ENCODE data around the gene PPP1R13L. TPM values are rescaled to one million over a fixed set of nuclear protein-coding genes. Genes with fewer than 3 reads are reported as not detected.

Gene PPP1R13L
- total RNA-seq, 1 donor from 2014 or later: 5.1 TPM

DNA sequence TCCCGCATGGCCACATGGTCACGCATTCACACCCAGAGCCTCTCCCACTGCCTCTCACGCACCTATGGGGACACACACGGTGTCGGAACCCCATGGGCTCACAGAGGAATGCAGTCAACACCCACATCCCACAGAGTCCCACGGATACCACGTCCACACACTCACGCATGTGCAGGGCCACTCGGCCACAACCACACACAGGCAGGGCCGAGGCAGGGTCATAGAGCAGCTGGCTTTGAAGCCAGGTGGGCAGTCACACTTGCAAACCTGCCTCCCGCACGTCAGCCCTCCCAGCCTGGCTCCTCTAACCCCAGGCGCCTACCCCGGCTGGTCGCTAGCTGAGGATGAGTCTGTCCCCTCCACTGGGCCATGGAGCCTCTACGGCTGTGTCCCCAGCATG, 42.6 kb downstream of the PPP1R13L start:
- no peak for ATAC-seq (ENCODE audit: low read depth)

DNA sequence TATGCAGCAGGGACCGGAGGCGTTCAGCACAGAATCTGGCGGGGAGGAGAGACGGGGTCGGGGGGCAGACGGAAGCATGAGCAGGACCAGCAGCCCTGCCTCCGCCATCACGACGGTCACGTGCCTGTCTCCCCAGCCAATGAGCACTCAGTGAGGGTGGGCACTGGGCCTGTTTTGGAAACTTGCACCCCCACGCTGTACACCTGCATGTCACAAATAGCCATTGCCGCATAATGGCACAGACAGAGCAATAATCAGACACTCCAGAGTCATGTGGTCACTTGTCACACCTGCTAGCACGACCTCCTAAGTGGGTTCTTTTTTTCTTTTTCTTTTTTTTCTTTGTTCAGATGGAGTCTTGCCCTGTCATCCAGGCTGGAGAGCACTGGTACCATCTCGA, 43.3 kb downstream of the PPP1R13L start:
- no peaks in the 10 kb centered on the region for H3K4me1 Mint-ChIP-seq
- intact Hi-C loops (cut with micrococcal nuclease): no loop called here

More for the DNA sequence above, 42.6 kb downstream of the PPP1R13L start:
- Mint-ChIP-seq H3K9me3 (no peaks in the 10 kb centered on the region), H3K4me3 (no peak overlapping the region), H3K27ac (no peak overlapping the region), H3K4me1 (no peaks in the 10 kb centered on the region), H3K27me3 (no peaks in the 10 kb centered on the region), H3K36me3 (ENCODE audit: low read depth) (peaks cover 37% of the 10 kb centered on the region)
- ChIA-PET POLR2A (no interaction called here), CTCF (no interaction called here)
- TF ChIP-seq, protein P1, sequence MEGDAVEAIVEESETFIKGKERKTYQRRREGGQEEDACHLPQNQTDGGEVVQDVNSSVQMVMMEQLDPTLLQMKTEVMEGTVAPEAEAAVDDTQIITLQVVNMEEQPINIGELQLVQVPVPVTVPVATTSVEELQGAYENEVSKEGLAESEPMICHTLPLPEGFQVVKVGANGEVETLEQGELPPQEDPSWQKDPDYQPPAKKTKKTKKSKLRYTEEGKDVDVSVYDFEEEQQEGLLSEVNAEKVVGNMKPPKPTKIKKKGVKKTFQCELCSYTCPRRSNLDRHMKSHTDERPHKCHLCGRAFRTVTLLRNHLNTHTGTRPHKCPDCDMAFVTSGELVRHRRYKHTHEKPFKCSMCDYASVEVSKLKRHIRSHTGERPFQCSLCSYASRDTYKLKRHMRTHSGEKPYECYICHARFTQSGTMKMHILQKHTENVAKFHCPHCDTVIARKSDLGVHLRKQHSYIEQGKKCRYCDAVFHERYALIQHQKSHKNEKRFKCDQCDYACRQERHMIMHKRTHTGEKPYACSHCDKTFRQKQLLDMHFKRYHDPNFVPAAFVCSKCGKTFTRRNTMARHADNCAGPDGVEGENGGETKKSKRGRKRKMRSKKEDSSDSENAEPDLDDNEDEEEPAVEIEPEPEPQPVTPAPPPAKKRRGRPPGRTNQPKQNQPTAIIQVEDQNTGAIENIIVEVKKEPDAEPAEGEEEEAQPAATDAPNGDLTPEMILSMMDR (IDR thresholded peaks at IDR 0.05): no peak
- intact Hi-C loops (cut with micrococcal nuclease): no loop called here
- no peak for DNase-seq

DNA sequence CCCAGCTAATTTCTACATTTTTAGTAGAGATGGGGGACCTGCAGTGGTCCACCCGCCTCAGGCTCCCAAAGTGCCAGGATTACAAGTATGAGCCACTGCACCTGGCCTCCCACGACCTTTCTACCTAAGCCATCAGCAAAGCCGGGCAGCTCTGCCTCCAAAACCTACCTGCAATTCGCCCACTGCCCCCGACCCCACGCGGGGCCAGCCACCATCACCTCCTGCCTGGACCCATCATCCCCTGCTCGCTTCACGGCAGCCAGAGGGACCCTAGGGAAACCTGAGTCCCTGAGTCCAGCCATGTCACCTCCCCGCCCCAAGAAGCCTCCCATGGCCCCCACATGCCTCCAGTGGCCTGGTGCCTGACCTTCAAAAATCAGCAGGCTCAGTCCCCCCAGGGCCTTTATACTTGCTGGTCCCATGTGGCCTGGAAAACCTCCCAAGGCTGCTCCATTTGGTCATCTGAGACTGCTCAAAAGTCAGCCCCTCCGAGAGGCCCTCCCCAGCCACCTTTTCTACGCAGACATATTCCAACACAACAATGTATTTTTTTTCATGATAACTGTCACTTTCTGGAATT, 46.6 kb downstream of the PPP1R13L start:
- TF ChIP-seq, protein P1 (IDR thresholded peaks at IDR 0.05): no peak
- Mint-ChIP-seq H3K4me1 (no peaks in the 10 kb centered on the region), H3K9me3 (no peaks in the 10 kb centered on the region), H3K27me3 (no peaks in the 10 kb centered on the region), H3K27ac (no peak overlapping the region), H3K4me3 (no peak overlapping the region), H3K36me3 (ENCODE audit: low read depth) (peaks cover 55% of the 10 kb centered on the region)
- DNase-seq: no peak
- ChIA-PET CTCF (no interaction called here), POLR2A (no interaction called here)
- intact Hi-C loops (cut with micrococcal nuclease): no loop called here
- no peak for ATAC-seq (ENCODE audit: low read depth)

More for the DNA sequence above, 43.3 kb downstream of the PPP1R13L start:
- Mint-ChIP-seq H3K4me3 (no peak overlapping the region), H3K27ac (no peak overlapping the region), H3K27me3 (no peaks in the 10 kb centered on the region), H3K9me3 (no peaks in the 10 kb centered on the region), H3K36me3 (ENCODE audit: low read depth) (peaks cover 42% of the 10 kb centered on the region)
- DNase-seq (no peak), ATAC-seq (ENCODE audit: low read depth) (no peak)
- ChIA-PET POLR2A (no interaction called here), CTCF (no interaction called here)
- TF ChIP-seq, protein P1 (IDR thresholded peaks at IDR 0.05): no peak

DNA sequence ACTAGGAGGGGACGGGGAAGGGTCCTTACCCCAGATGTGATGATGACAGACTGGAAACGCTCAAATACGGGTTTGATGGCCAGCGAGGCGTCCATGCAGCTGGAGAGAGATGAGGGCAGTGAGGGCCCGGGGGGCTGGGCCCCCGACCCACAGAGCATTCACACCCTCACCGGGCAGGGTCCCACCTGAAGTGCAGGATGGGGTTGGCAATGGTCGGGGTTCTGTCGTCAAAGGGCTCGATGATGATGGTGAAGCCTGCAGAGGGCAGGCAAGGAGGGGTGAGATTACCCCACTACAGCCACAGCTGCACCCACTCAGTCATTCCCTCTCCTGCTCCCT, 47.5 kb downstream of the PPP1R13L start:
- Mint-ChIP-seq H3K4me1 (no peaks in the 10 kb centered on the region), H3K27me3 (no peaks in the 10 kb centered on the region), H3K4me3 (no peak overlapping the region), H3K9me3 (no peaks in the 10 kb centered on the region), H3K27ac (no peak overlapping the region), H3K36me3 (ENCODE audit: low read depth) (peaks cover 59% of the 10 kb centered on the region)
- POLR2A ChIA-PET: no interaction called here
- CTCF ChIA-PET: no interaction called here
- no peak for ATAC-seq (ENCODE audit: low read depth)
- TF ChIP-seq, protein P1 (IDR thresholded peaks at IDR 0.05): no peak
- DNase-seq: no peak
- intact Hi-C loops (cut with micrococcal nuclease): no loop called here

DNA sequence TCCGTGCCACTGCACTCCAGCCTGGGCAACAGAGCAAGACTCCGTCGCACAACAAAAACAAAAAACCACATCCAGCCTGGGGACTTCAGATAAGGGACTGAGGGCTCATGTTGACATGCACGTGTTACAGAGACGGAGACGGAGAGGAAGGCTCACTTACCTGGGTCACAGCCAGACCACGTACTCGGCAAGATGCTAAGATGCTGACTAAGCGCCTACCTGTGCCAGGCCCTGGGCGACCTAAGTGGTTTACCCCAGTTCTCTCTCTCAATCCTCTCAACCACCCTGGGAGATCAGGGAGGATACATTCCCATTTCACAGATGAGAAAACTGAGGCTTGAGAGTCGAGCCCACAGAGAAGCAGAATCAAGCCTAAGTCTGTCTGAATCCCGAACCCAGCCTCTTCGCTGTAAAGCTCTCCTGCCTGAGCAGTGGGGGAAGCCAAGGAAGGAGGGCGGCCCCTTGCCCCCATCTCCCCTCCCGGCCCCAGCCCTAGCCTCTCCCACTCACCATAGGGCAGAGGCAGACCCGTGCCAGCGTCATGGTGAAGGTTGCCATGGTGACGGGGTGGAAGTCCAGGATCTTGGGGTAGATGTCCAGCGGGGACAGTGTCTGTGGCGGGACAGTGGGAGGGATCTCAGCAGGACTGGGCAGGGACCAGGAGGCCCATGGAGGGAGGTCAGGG, 48.0 kb downstream of the PPP1R13L start:
- TF ChIP-seq, protein P1 (IDR thresholded peaks at IDR 0.05): no peak
- CTCF ChIA-PET: no interaction called here
- DNase-seq (no peak), ATAC-seq (ENCODE audit: low read depth) (no peak)
- POLR2A ChIA-PET: no interaction called here
- Mint-ChIP-seq H3K27ac (no peak overlapping the region), H3K4me3 (no peak overlapping the region), H3K9me3 (no peaks in the 10 kb centered on the region), H3K27me3 (no peaks in the 10 kb centered on the region), H3K4me1 (no peaks in the 10 kb centered on the region), H3K36me3 (ENCODE audit: low read depth) (peaks cover 59% of the 10 kb centered on the region)
- intact Hi-C loops (cut with micrococcal nuclease): no loop called here

Data from activated B cell treated with CpG ODN at 0.5 μM for 24 hours (primary cell).